T-helper 1 cell treated with Interleukin-12 subunit alpha and Interleukin-12 subunit beta and Interleukin-4 antibody, amounts not matched to agents 30 μg/mL and 1 μg/mL, for 36 hours (primary cell): ENCODE results near the gene KLHL2.

Experiments used
- H3K27ac Mint-ChIP-seq: one replicate; pipeline ENCODE4 v1.8.0; 2021; ENCODE audit warnings: mild to moderate bottlenecking, mixed read lengths
- H3K27me3 Mint-ChIP-seq: one replicate; pipeline ENCODE4 v1.8.0; 2021; ENCODE audit warnings: low read depth, mixed read lengths
- H3K36me3 Mint-ChIP-seq: one replicate; pipeline ENCODE4 v1.8.0; 2021; ENCODE audit warnings: low read depth, mixed read lengths
- H3K4me1 Mint-ChIP-seq: one replicate; pipeline ENCODE4 v1.8.0; 2021; ENCODE audit warnings: low read depth, mixed read lengths
- H3K4me3 Mint-ChIP-seq: one replicate; pipeline ENCODE4 v1.8.0; 2021; ENCODE audit warnings: mild to moderate bottlenecking, moderate library complexity, mixed read lengths
- H3K9me3 Mint-ChIP-seq: one replicate; pipeline ENCODE4 v1.8.0; 2021; ENCODE audit warnings: mixed read lengths

Gene KLHL2

DNA sequence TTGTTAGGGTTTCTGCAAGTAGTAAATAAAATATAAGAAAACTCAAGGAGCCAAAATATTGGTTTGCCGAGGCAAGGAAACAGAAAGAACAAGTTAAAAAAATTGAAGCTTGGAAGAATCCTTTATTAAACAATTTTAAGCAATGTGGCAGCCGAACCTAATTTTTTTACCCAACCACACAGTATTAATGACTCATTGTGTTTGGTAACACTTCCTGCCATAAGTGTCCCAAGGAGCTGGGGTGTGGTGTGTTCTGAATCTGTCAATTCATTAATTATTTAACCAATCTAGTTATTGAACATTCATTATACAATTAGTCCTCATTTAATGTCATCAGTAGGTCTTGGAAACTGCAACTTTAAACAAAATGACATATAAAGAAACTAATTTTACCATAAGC, 152.1 kb downstream of the KLHL2 start:
- Mint-ChIP-seq H3K27me3 (peaks cover 41% of the 10 kb centered on the region), H3K4me1 (no peaks in the 10 kb centered on the region), H3K27ac (no peak overlapping the region), H3K36me3 (no peaks in the 10 kb centered on the region), H3K4me3 (no peak overlapping the region), H3K9me3 (no peaks in the 10 kb centered on the region)

DNA sequence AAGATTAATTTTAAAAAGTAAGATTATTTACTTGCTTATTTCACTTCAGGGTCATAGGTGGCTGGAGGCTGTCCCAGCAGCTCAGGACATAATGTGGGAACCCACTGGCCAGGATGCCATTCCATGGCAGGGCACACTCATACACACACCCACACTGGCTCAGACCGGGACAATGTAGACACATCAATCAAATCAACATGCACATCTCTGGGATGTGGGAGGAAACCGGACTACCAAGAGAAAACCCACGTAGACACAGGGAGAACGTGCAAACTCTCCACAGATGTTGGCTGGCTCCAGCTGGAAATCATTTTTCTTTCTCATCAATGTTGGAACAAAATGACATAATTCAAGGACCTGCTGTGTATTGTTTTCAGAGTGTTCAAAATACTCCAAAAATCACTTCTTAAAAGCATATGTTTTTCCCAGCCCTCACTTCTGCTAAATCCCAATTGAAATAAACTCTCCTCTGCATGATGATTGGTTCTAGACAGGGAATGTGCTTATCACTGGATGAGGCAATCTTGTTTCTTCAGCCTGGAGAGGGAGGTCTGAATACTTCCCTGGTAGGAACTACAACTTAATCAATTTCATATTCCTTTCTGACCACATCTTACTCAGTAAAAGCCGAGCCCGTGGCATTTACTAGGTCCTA, 152.8 kb downstream of the KLHL2 start:
- Mint-ChIP-seq H3K9me3 (no peaks in the 10 kb centered on the region), H3K4me3 (no peak overlapping the region), H3K27ac (no peak overlapping the region)

DNA sequence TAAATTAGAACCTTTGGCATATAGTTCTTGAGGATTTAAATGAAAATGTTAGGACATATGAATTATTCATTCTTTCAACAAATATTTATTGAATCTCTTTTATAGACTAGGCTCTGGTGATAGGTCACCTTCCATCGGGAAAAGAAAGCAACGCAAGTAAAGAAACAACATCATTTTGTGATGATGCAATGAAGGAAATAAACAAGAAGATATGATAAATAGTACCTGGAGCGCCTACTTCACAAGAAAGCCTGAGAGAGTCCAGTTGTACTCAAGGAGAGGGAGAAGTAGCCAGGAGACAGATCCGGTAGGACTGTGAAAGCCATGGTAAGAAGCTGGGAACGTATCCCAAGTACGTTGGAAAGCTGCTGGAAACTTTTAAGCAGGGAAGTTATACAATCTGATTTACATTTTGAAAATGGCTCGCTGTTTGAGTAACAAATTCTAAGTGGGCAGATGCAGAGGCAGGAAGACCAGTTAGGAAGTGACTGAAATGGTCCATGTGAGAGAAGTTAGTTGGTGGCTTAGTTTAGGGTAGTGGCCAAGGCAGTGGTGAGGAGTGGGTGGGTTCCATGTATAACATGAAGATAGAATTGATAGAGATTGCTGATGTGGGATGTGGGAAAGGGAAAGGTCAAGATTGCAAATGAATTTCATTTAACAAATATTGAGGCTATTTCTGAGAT, 153.8 kb downstream of the KLHL2 start:
- H3K9me3 Mint-ChIP-seq = no peaks in the 10 kb centered on the region
- H3K4me1 Mint-ChIP-seq = no peaks in the 10 kb centered on the region
- no peak overlapping the region for H3K4me3 Mint-ChIP-seq
- no peak overlapping the region for H3K27ac Mint-ChIP-seq
- peaks cover 32% of the 10 kb centered on the region for H3K27me3 Mint-ChIP-seq
- H3K36me3 Mint-ChIP-seq = no peaks in the 10 kb centered on the region

More for the DNA sequence above, 152.8 kb downstream of the KLHL2 start:
- no peaks in the 10 kb centered on the region for H3K4me1 Mint-ChIP-seq
- H3K36me3 Mint-ChIP-seq = no peaks in the 10 kb centered on the region
- H3K27me3 Mint-ChIP-seq = peaks cover 41% of the 10 kb centered on the region

DNA sequence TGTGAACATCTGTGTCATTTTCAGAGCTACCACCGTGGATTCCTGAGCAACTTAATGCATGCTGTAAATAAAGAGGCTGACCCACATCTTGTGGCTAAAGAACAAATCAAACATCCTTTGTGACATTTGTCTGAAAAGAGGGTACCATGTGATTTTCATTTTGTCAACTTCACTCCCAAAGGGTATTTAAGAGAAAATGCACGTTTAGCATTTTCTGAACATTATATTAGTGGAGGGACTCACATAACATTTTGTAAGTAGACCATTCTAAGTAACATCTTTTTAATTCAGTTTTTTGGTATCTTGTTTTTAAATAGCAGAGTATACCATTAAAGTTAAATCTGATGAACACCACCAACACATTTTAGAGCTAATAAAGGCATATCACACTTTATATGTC, 154.4 kb downstream of the KLHL2 start:
- Mint-ChIP-seq H3K9me3 (no peaks in the 10 kb centered on the region), H3K4me1 (no peaks in the 10 kb centered on the region), H3K4me3 (no peak overlapping the region)

DNA sequence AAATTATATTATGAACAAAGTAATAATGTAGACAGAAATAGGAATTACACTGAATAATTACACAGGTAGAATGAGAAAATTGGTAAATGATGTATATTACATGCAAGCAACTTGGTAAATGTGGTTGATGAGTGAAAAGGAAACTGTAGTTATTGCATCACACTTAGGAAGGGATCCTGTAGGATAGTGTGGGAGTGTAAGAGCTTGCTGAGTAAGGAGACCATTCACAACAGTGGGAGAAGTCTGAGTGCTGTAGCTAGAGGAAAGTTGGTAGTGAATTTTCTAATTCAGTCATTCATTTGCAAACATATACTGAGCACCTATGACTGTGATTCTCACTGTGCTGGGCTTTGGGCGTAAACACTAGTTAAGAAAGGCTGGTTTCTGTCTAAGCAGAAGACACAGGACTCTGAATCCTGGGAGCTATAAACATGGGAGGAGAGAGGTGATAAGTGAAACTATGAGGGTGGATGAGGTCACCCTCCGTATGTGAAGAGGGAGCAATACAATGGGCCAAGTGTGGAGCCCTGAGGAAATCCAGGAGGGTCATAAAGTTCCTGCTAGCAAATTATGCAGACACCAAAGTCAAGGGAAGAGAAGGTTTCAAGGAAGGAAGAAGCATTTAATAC, 157.2 kb downstream of the KLHL2 start:
- peaks cover 20% of the 10 kb centered on the region for H3K27me3 Mint-ChIP-seq
- H3K36me3 Mint-ChIP-seq = no peaks in the 10 kb centered on the region
- no peak overlapping the region for H3K27ac Mint-ChIP-seq
- H3K4me3 Mint-ChIP-seq = no peak overlapping the region
- no peaks in the 10 kb centered on the region for H3K4me1 Mint-ChIP-seq
- no peaks in the 10 kb centered on the region for H3K9me3 Mint-ChIP-seq

More for the DNA sequence above, 154.4 kb downstream of the KLHL2 start:
- Mint-ChIP-seq H3K27me3 (peaks cover 30% of the 10 kb centered on the region), H3K27ac (no peak overlapping the region), H3K36me3 (no peaks in the 10 kb centered on the region)

DNA sequence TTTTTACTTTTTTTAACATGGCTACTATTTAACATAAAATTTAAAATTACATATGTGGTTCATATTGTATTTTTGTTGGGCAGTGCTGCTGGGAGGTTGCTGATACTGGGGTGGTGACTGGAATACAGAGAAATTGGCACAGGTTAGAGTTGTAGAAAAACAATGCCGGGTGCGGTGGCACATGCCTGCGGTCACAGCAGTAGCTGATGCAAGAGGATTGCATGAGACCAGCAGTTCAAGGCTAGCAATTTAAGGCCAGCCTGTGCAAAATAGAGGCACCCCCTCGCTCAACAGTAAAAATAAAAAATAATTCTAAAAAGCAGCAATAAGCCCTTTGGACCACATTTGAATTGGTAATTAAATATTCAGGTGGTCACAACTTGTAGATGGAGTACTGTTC, 159.7 kb downstream of the KLHL2 start:
- no peak overlapping the region for H3K27ac Mint-ChIP-seq
- no peak overlapping the region for H3K4me3 Mint-ChIP-seq
- H3K4me1 Mint-ChIP-seq = no peaks in the 10 kb centered on the region
- H3K27me3 Mint-ChIP-seq = peaks cover 9% of the 10 kb centered on the region
- no peaks in the 10 kb centered on the region for H3K9me3 Mint-ChIP-seq
- no peaks in the 10 kb centered on the region for H3K36me3 Mint-ChIP-seq

DNA sequence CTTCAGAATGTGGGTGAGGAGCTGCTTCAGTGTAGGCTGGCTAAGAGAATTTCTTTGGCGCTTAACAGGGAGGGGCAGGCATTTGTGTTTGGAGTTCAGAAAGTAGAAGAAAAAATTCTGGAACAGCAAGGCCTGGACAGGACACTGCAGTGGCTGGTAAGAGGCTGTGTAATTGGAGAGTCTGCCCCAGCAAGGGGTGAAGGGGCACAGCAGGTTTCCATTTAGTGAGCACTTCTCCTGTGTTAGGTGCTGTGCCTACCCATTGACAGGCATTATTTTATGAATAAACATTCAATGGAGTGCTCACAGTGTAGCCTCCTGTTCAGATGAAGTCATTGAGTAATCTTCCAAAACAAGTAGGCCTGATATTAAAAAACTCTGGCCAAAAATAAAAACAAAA, 160.8 kb downstream of the KLHL2 start:
- no peaks in the 10 kb centered on the region for H3K4me1 Mint-ChIP-seq
- H3K9me3 Mint-ChIP-seq = no peaks in the 10 kb centered on the region
- H3K36me3 Mint-ChIP-seq = no peaks in the 10 kb centered on the region
- H3K27ac Mint-ChIP-seq = no peak overlapping the region
- peaks cover 17% of the 10 kb centered on the region for H3K27me3 Mint-ChIP-seq
- no peak overlapping the region for H3K4me3 Mint-ChIP-seq

DNA sequence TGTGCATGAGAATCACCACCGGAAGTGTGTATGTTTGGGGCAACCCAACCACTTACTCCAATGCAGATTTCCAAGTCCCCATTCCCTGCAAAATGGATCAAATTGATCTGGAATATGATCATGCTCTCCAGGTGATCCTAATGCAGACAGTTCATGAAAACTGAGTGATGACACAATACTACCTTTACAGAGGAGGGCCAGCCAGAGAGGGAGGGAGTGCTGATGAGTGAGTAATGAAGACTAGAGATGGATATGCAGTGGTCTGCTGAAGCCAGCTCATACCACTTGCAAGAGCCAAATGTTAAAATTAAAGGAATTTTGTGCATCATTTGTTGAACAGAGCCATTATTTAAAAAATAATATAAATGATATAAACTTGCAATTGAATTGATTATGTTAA, 161.2 kb downstream of the KLHL2 start:
- no peak overlapping the region for H3K27ac Mint-ChIP-seq
- no peaks in the 10 kb centered on the region for H3K36me3 Mint-ChIP-seq
- H3K4me1 Mint-ChIP-seq = no peaks in the 10 kb centered on the region
- H3K27me3 Mint-ChIP-seq = peaks cover 19% of the 10 kb centered on the region
- H3K4me3 Mint-ChIP-seq = no peak overlapping the region
- no peaks in the 10 kb centered on the region for H3K9me3 Mint-ChIP-seq

DNA sequence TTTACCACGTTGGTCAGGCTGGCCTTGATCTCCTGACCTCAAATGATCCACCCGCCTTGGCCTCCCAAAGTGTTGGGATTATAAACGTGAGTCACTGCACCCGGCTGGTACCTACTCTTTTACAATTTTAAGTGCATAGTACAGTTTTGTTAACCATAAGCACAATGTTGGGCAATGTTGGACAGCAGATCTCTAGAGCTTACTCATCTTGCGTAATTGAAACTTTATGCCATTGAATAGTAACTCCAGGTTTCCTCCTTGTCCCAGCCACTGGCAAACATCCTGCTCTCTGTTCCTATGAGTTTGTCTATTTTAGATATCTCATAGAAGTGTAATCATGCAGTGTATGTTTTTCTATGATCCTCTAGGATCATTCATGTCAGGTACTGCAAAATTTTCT, 162.2 kb downstream of the KLHL2 start:
- H3K4me1 Mint-ChIP-seq = no peaks in the 10 kb centered on the region
- no peak overlapping the region for H3K4me3 Mint-ChIP-seq
- H3K27me3 Mint-ChIP-seq = peaks cover 27% of the 10 kb centered on the region
- no peaks in the 10 kb centered on the region for H3K36me3 Mint-ChIP-seq
- H3K27ac Mint-ChIP-seq = no peak overlapping the region
- H3K9me3 Mint-ChIP-seq = no peaks in the 10 kb centered on the region

DNA sequence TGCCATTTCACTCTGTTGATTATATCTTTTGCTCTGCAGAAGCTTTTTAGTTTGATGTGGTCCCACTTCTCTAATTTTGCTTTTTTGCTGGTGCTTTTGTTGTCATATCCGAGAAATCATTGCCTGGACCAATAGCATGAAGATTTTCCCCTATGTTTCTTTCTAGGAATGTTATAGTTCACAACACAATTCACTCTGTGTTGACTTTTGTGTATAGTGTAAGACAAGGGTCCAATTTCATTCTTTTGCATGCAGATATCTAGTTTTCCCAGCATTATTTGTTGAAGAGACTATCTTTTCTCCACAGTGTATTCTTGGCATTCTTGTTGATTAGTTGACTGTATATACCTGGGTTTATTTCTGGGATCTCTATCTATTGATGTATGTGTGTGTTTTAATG, 163.2 kb downstream of the KLHL2 start:
- Mint-ChIP-seq H3K36me3 (no peaks in the 10 kb centered on the region), H3K4me3 (no peak overlapping the region), H3K27ac (no peak overlapping the region), H3K4me1 (no peaks in the 10 kb centered on the region), H3K27me3 (peaks cover 36% of the 10 kb centered on the region), H3K9me3 (no peaks in the 10 kb centered on the region)
